ENCODE results near the gene WNT7A.

WNT7A gene

GRCh38 chr3:13844911-13845310, 35.0 kb downstream of the WNT7A start:
- FAIRE-seq: no peak

GRCh38 chr3:13844286-13844685, 35.6 kb downstream of the WNT7A start:
- no peak for FAIRE-seq

- FAIRE-seq: no peak
These were observed 36.5 kb downstream of the WNT7A start for GRCh38 chr3:13843351-13843750.

GRCh38 chr3:13842226-13842625, 37.6 kb downstream of the WNT7A start:
- no peak for FAIRE-seq

GRCh38 chr3:13841826-13842225, 38.0 kb downstream of the WNT7A start:
- no peak for FAIRE-seq

GRCh38 chr3:13841141-13841540, 38.7 kb downstream of the WNT7A start:
- FAIRE-seq: no peak

- FAIRE-seq: no peak
These were observed 39.4 kb downstream of the WNT7A start for GRCh38 chr3:13840456-13840855.

GRCh38 chr3:13839726-13840340, 40.0 kb downstream of the WNT7A start:
- FAIRE-seq: no peak

GRCh38 chr3:13839253-13839652, 40.6 kb downstream of the WNT7A start:
- no peak for FAIRE-seq

- no peak for FAIRE-seq
These were observed 41.5 kb downstream of the WNT7A start for GRCh38 chr3:13838421-13838820.

- no peak for FAIRE-seq
These were observed 42.1 kb downstream of the WNT7A start for GRCh38 chr3:13837751-13838150.

GRCh38 chr3:13836658-13837587, 42.9 kb downstream of the WNT7A start:
- FAIRE-seq: no peak

- no peak for FAIRE-seq
These were observed 44.6 kb downstream of the WNT7A start for GRCh38 chr3:13835246-13835645.

- no peak for FAIRE-seq
These were observed 45.4 kb downstream of the WNT7A start for GRCh38 chr3:13834258-13835035.

GRCh38 chr3:13833506-13834257, 46.2 kb downstream of the WNT7A start:
- no peak for FAIRE-seq

GRCh38 chr3:13832130-13832529, 47.7 kb downstream of the WNT7A start:
- no peak for FAIRE-seq

GRCh38 chr3:13831386-13831996, 48.4 kb downstream of the WNT7A start:
- FAIRE-seq: no peak

- FAIRE-seq: no peak
These were observed 50.6 kb downstream of the WNT7A start for GRCh38 chr3:13829311-13829710.

- FAIRE-seq: no peak
These were observed 51.2 kb downstream of the WNT7A start for GRCh38 chr3:13828501-13829265.

GRCh38 chr3:13827699-13828098, 52.2 kb downstream of the WNT7A start:
- no peak for FAIRE-seq

GRCh38 chr3:13827256-13827655, 52.6 kb downstream of the WNT7A start:
- no peak for FAIRE-seq

GRCh38 chr3:13826672-13827071, 53.2 kb downstream of the WNT7A start:
- FAIRE-seq: no peak
